HG02571 (cell line): ENCODE data around the gene DCST1.

ENCODE experiments used
- ATAC-seq: cut with Tn5 transposase; IDR thresholded peaks from one replicate; pipeline ENCODE4 v1.9.1; 2021; ENCODE audit warnings: mild to moderate bottlenecking, moderate library complexity; ENCODE audit not compliant: unreplicated experiment

DCST1 gene

GRCh38 chr1:155030899-155031298 is 2.7 kb upstream of the DCST1 start:
- ATAC-seq: no peak

- ATAC-seq: no peak
Measured at GRCh38 chr1:155032886-155033285, 738 bp upstream of the DCST1 start.

- no peak for ATAC-seq
Measured at GRCh38 chr1:155034318-155035208, 939 bp downstream of the DCST1 start.

GRCh38 chr1:155035936-155036335 is 2.3 kb downstream of the DCST1 start:
- ATAC-seq: no peak

- ATAC-seq: no peak
Measured at GRCh38 chr1:155037043-155037442, 3.4 kb downstream of the DCST1 start.

- ATAC-seq: no peak
Measured at GRCh38 chr1:155037851-155038441, 4.3 kb downstream of the DCST1 start.

- ATAC-seq: no peak
Measured at GRCh38 chr1:155038602-155039307, 5.1 kb downstream of the DCST1 start.

- no peak for ATAC-seq
Measured at GRCh38 chr1:155039308-155039669, 5.7 kb downstream of the DCST1 start.

- no peak for ATAC-seq
Measured at GRCh38 chr1:155040358-155041093, 6.9 kb downstream of the DCST1 start.

- no peak for ATAC-seq
Measured at GRCh38 chr1:155042789-155043188, 9.2 kb downstream of the DCST1 start.

- no peak for ATAC-seq
Measured at GRCh38 chr1:155043301-155043702, 9.7 kb downstream of the DCST1 start.

GRCh38 chr1:155043793-155044192 is 10.2 kb downstream of the DCST1 start:
- ATAC-seq: no peak

- no peak for ATAC-seq
Measured at GRCh38 chr1:155044365-155044764, 10.7 kb downstream of the DCST1 start.

GRCh38 chr1:155044812-155045657 is 11.4 kb downstream of the DCST1 start:
- ATAC-seq: no peak

- no peak for ATAC-seq
Measured at GRCh38 chr1:155048449-155049334, 15.1 kb downstream of the DCST1 start.

- ATAC-seq: no peak
Measured at GRCh38 chr1:155049651-155050559, 16.3 kb downstream of the DCST1 start.

GRCh38 chr1:155050560-155051341 is 17.1 kb downstream of the DCST1 start, which contains the start of gene ADAM15:
Gene ADAM15, plus strand, starts transcription at chr1:155051316. Its CDS starts 71 bp downstream, at chr1:155051387.
- no peak for ATAC-seq
